ENCODE measurements around the gene ZNF579. TPM values are rescaled to one million over a fixed set of nuclear protein-coding genes. Genes with fewer than 3 reads are reported as not detected.

ZNF579 gene
- total RNA-seq, 1 experiment from 2014 or later: 13.5 TPM

- DNase-seq (no peak), ATAC-seq (no peak)
- H3K27me3 ChIP-seq (ENCODE audit: low read length): no peaks in the 10 kb centered on the region
- no peaks in the 10 kb centered on the region for H3F3A ChIP-seq (ENCODE audit: low read length, unreplicated experiment)
- CTCF ChIA-PET: no interaction called here
- H3K9ac ChIP-seq (ENCODE audit: low read length): no peak overlapping the region
- H3K27ac ChIP-seq (ENCODE audit: low read length): no peak overlapping the region
- BruUV-seq (replicated peaks): no TSS peak
- peaks cover 4% of the 10 kb centered on the region; the same call in 1 of the 2 replicates for H4K20me1 ChIP-seq (ENCODE audit: low read length)
- peaks cover 10% of the 10 kb centered on the region for H3K4me1 ChIP-seq (ENCODE audit: insufficient read depth, low read length)
- intact Hi-C loops (cut with micrococcal nuclease): no loop called here
- TF ChIP-seq EZH2phosphoT487 (IDR thresholded peaks at IDR 0.05; ENCODE audit: borderline replicate concordance, low read length) (no peak), EZH2 (IDR thresholded peaks at IDR 0.05; ENCODE audit: low read length, unreplicated experiment) (no peak)
- TF ChIP-seq, protein P1, sequence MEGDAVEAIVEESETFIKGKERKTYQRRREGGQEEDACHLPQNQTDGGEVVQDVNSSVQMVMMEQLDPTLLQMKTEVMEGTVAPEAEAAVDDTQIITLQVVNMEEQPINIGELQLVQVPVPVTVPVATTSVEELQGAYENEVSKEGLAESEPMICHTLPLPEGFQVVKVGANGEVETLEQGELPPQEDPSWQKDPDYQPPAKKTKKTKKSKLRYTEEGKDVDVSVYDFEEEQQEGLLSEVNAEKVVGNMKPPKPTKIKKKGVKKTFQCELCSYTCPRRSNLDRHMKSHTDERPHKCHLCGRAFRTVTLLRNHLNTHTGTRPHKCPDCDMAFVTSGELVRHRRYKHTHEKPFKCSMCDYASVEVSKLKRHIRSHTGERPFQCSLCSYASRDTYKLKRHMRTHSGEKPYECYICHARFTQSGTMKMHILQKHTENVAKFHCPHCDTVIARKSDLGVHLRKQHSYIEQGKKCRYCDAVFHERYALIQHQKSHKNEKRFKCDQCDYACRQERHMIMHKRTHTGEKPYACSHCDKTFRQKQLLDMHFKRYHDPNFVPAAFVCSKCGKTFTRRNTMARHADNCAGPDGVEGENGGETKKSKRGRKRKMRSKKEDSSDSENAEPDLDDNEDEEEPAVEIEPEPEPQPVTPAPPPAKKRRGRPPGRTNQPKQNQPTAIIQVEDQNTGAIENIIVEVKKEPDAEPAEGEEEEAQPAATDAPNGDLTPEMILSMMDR (conservative IDR thresholded peaks at IDR 0.05; ENCODE audit: low read depth, low read length): no peak
- H3K79me2 ChIP-seq (ENCODE audit: low read length): peaks cover 8% of the 10 kb centered on the region
- no peaks in the 10 kb centered on the region for H3K9me2 ChIP-seq (replicated peaks; ENCODE audit: low read length)
- no peak overlapping the region for H2AFZ ChIP-seq (ENCODE audit: low read length)
- no peak overlapping the region for H3K4me3 ChIP-seq (ENCODE audit: low read length)
- no peaks in the 10 kb centered on the region for H3K36me3 ChIP-seq (ENCODE audit: low read depth, low read length)
- no peak overlapping the region for H3K4me2 ChIP-seq (ENCODE audit: low read length)
- H3K9me3 ChIP-seq (ENCODE audit: low read length): no peaks in the 10 kb centered on the region
- POLR2A ChIA-PET (ENCODE audit: unreplicated experiment): no interaction called here
These were observed 41.1 kb upstream of the ZNF579 start for GRCh38 chr19:55621673-55622231.

DNA sequence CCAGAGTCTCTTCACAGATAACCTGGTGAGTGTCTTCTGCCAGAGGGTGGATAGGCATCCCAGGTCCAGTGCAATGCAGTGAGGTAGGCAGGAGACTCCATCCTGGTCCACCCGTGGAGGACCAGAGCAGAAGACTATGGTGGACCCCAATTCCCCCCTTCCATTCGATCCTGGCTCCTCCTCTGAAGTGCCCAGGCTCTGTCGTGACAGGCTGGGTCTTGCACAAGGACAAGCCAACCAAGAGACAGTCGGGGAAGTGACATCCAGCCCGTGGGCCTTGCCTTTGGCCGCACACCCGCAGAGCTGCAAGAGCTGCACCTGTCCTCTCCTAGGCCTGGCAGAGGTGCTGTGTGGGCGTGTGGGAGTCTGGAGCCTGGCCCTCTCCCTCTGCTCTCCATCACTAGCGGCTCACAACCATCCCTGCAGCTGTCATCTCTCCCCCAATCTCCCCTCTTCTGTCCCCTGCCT is 40.6 kb upstream of the ZNF579 start:
- intact Hi-C loops (cut with micrococcal nuclease): no loop called here
- Histone ChIP-seq H3K79me2 (ENCODE audit: low read length) (peaks cover 8% of the 10 kb centered on the region), H3K4me3 (ENCODE audit: low read length) (no peak overlapping the region), H4K20me1 (ENCODE audit: low read length) (peaks cover 4% of the 10 kb centered on the region; the same call in 1 of the 2 replicates), H2AFZ (ENCODE audit: low read length) (no peak overlapping the region), H3K9me2 (replicated peaks; ENCODE audit: low read length) (no peaks in the 10 kb centered on the region), H3K27ac (ENCODE audit: low read length) (no peak overlapping the region), H3K36me3 (ENCODE audit: low read depth, low read length) (no peaks in the 10 kb centered on the region; the same call in 1 of the 2 replicates), H3K9ac (ENCODE audit: low read length) (no peak overlapping the region), H3K9me3 (ENCODE audit: low read length) (no peaks in the 10 kb centered on the region), H3F3A (ENCODE audit: low read length, unreplicated experiment) (no peaks in the 10 kb centered on the region), H3K27me3 (ENCODE audit: low read length) (no peaks in the 10 kb centered on the region), H3K4me2 (ENCODE audit: low read length) (no peak overlapping the region), H3K4me1 (ENCODE audit: insufficient read depth, low read length) (peaks cover 10% of the 10 kb centered on the region)
- ChIA-PET CTCF (no interaction called here), POLR2A (ENCODE audit: unreplicated experiment) (no interaction called here)
- ATAC-seq (no peak), DNase-seq (no peak)
- TF ChIP-seq EZH2phosphoT487 (IDR thresholded peaks at IDR 0.05; ENCODE audit: borderline replicate concordance, low read length): no peak
- no peak for TF ChIP-seq EZH2 (IDR thresholded peaks at IDR 0.05; ENCODE audit: low read length, unreplicated experiment)
- TF ChIP-seq, protein P1 (conservative IDR thresholded peaks at IDR 0.05; ENCODE audit: low read depth, low read length): no peak
- no TSS peak for BruUV-seq (replicated peaks)

- ATAC-seq: no peak
- intact Hi-C loops (cut with micrococcal nuclease): no loop called here
- peaks cover 8% of the 10 kb centered on the region for H3K79me2 ChIP-seq (ENCODE audit: low read length)
- no peak overlapping the region for H3K9ac ChIP-seq (ENCODE audit: low read length)
- H4K20me1 ChIP-seq (ENCODE audit: low read length): peaks cover 4% of the 10 kb centered on the region; the same call in 1 of the 2 replicates
- no peak for DNase-seq
- no peak overlapping the region for H3K4me2 ChIP-seq (ENCODE audit: low read length)
- no peak overlapping the region for H3K27ac ChIP-seq (ENCODE audit: low read length)
- H3K4me3 ChIP-seq (ENCODE audit: low read length): no peak overlapping the region
- TF ChIP-seq EZH2 (IDR thresholded peaks at IDR 0.05; ENCODE audit: low read length, unreplicated experiment): no peak
- H3K4me1 ChIP-seq (ENCODE audit: insufficient read depth, low read length): peaks cover 10% of the 10 kb centered on the region
- no TSS peak for BruUV-seq (replicated peaks)
- H3K36me3 ChIP-seq (ENCODE audit: low read depth, low read length): no peaks in the 10 kb centered on the region; the same call in 1 of the 2 replicates
- POLR2A ChIA-PET (ENCODE audit: unreplicated experiment): no interaction called here
- CTCF ChIA-PET: no interaction called here
- no peaks in the 10 kb centered on the region for H3K27me3 ChIP-seq (ENCODE audit: low read length)
- H3F3A ChIP-seq (ENCODE audit: low read length, unreplicated experiment): no peaks in the 10 kb centered on the region
- no peak overlapping the region for H2AFZ ChIP-seq (ENCODE audit: low read length)
- no peaks in the 10 kb centered on the region for H3K9me2 ChIP-seq (replicated peaks; ENCODE audit: low read length)
- H3K9me3 ChIP-seq (ENCODE audit: low read length): no peaks in the 10 kb centered on the region
These were observed 40.0 kb upstream of the ZNF579 start for GRCh38 chr19:55620410-55621204.
